Effector memory CD4-positive, alpha-beta T cell (primary cell): ENCODE results near the gene KLF7.

Source experiments
- DNase-seq, 3 donors: peaks; one replicate each; pipeline ENCODE4 v3.0.0-alpha.2; 2020
- H3K27ac ChIP-seq: 2 replicates; pipeline ENCODE4 v1.7.0; 2013; ENCODE audit warnings: mild to moderate bottlenecking, low read length, moderate library complexity; ENCODE audit not compliant: insufficient read depth, poor library complexity, severe bottlenecking
- H3K27me3 ChIP-seq: replicated peaks from 2 replicates; pipeline ENCODE4 v1.7.0; 2013; ENCODE audit warnings: mild to moderate bottlenecking, low read length; ENCODE audit not compliant: insufficient read depth, control insufficient read depth, poor library complexity, severe bottlenecking
- H3K36me3 ChIP-seq: 2 replicates; pipeline ENCODE4 v1.7.0; 2013; ENCODE audit warnings: mild to moderate bottlenecking, low read length, moderate library complexity; ENCODE audit not compliant: control insufficient read depth, insufficient read depth
- H3K4me1 ChIP-seq: 2 replicates; pipeline ENCODE4 v1.7.0; 2013; ENCODE audit warnings: low read length, mild to moderate bottlenecking; ENCODE audit not compliant: control insufficient read depth, insufficient read depth, poor library complexity, severe bottlenecking
- H3K4me3 ChIP-seq: 2 replicates; pipeline ENCODE4 v1.7.0; 2013; ENCODE audit warnings: low read length, low read depth, mild to moderate bottlenecking; ENCODE audit not compliant: insufficient read depth, poor library complexity, severe bottlenecking
- H3K9me3 ChIP-seq: 2 replicates; pipeline ENCODE4 v1.7.0; 2013; ENCODE audit warnings: mild to moderate bottlenecking, low read length, moderate library complexity; ENCODE audit not compliant: control insufficient read depth

KLF7 gene

GRCh38 chr2:207097278-207097677, 68.5 kb downstream of the KLF7 start:
- no peak for DNase-seq
- Histone ChIP-seq H3K4me3 (no peak overlapping the region), H3K27ac (no peak overlapping the region), H3K9me3 (no peaks in the 10 kb centered on the region), H3K36me3 (no peaks in the 10 kb centered on the region), H3K4me1 (no peaks in the 10 kb centered on the region), H3K27me3 (no peaks in the 10 kb centered on the region)

- no peaks in the 10 kb centered on the region for H3K4me1 ChIP-seq
- DNase-seq = no peak
Measured at GRCh38 chr2:207095963-207096362, 69.8 kb downstream of the KLF7 start.

GRCh38 chr2:207093234-207093633, 72.5 kb downstream of the KLF7 start:
- peaks cover 5% of the 10 kb centered on the region for H3K4me1 ChIP-seq
- no peak overlapping the region for H3K27ac ChIP-seq
- H3K27me3 ChIP-seq = no peaks in the 10 kb centered on the region
- no peak for DNase-seq
- H3K9me3 ChIP-seq = no peaks in the 10 kb centered on the region
- no peaks in the 10 kb centered on the region for H3K36me3 ChIP-seq
- no peak overlapping the region for H3K4me3 ChIP-seq

More at GRCh38 chr2:207095963-207096362, 69.8 kb downstream of the KLF7 start:
- no peak overlapping the region for H3K27ac ChIP-seq
- no peak overlapping the region for H3K4me3 ChIP-seq
- H3K36me3 ChIP-seq = no peaks in the 10 kb centered on the region
- no peaks in the 10 kb centered on the region for H3K27me3 ChIP-seq
- no peaks in the 10 kb centered on the region for H3K9me3 ChIP-seq

GRCh38 chr2:207092818-207093217, 72.9 kb downstream of the KLF7 start:
- Histone ChIP-seq H3K4me1 (peaks cover 5% of the 10 kb centered on the region), H3K27me3 (no peaks in the 10 kb centered on the region), H3K9me3 (no peaks in the 10 kb centered on the region), H3K27ac (no peak overlapping the region), H3K4me3 (no peak overlapping the region), H3K36me3 (no peaks in the 10 kb centered on the region)
- no peak for DNase-seq

GRCh38 chr2:207091928-207092327, 73.8 kb downstream of the KLF7 start:
- Histone ChIP-seq H3K4me1 (peaks cover 5% of the 10 kb centered on the region), H3K27me3 (no peaks in the 10 kb centered on the region), H3K27ac (no peak overlapping the region), H3K4me3 (no peak overlapping the region), H3K36me3 (peaks cover 4% of the 10 kb centered on the region), H3K9me3 (no peaks in the 10 kb centered on the region)
- DNase-seq = no peak

GRCh38 chr2:207091176-207091575, 74.6 kb downstream of the KLF7 start:
- peaks cover 5% of the 10 kb centered on the region for H3K36me3 ChIP-seq
- no peak overlapping the region for H3K27ac ChIP-seq

GRCh38 chr2:207090389-207090788, 75.4 kb downstream of the KLF7 start:
- Histone ChIP-seq H3K4me3 (no peak overlapping the region), H3K27me3 (no peaks in the 10 kb centered on the region), H3K27ac (no peak overlapping the region), H3K9me3 (no peaks in the 10 kb centered on the region), H3K36me3 (peaks cover 5% of the 10 kb centered on the region), H3K4me1 (peaks cover 5% of the 10 kb centered on the region)
- DNase-seq = no peak

More at GRCh38 chr2:207091176-207091575, 74.6 kb downstream of the KLF7 start:
- DNase-seq = no peak
- no peaks in the 10 kb centered on the region for H3K27me3 ChIP-seq
- H3K9me3 ChIP-seq = no peaks in the 10 kb centered on the region
- H3K4me1 ChIP-seq = peaks cover 5% of the 10 kb centered on the region
- H3K4me3 ChIP-seq = no peak overlapping the region

- H3K36me3 ChIP-seq = peaks cover 5% of the 10 kb centered on the region
Measured at GRCh38 chr2:207088839-207089238, 76.9 kb downstream of the KLF7 start.

GRCh38 chr2:207088276-207088675, 77.5 kb downstream of the KLF7 start:
- peaks cover 5% of the 10 kb centered on the region for H3K36me3 ChIP-seq
- H3K27me3 ChIP-seq = no peaks in the 10 kb centered on the region
- no peak for DNase-seq
- H3K4me3 ChIP-seq = no peak overlapping the region
- peaks cover 5% of the 10 kb centered on the region for H3K4me1 ChIP-seq
- no peak overlapping the region for H3K27ac ChIP-seq
- no peaks in the 10 kb centered on the region for H3K9me3 ChIP-seq

More at GRCh38 chr2:207088839-207089238, 76.9 kb downstream of the KLF7 start:
- no peaks in the 10 kb centered on the region for H3K9me3 ChIP-seq
- H3K4me1 ChIP-seq = peaks cover 5% of the 10 kb centered on the region
- H3K27me3 ChIP-seq = no peaks in the 10 kb centered on the region
- no peak overlapping the region for H3K27ac ChIP-seq
- H3K4me3 ChIP-seq = no peak overlapping the region
- DNase-seq = no peak

GRCh38 chr2:207087046-207087902, 78.5 kb downstream of the KLF7 start:
- Histone ChIP-seq H3K9me3 (no peaks in the 10 kb centered on the region), H3K4me3 (no peak overlapping the region), H3K27me3 (no peaks in the 10 kb centered on the region), H3K4me1 (peaks cover 5% of the 10 kb centered on the region), H3K36me3 (peaks cover 6% of the 10 kb centered on the region), H3K27ac (no peak overlapping the region)
- DNase-seq = no peak
